ENCODE measurements around the gene AMBRA1.

DNA sequence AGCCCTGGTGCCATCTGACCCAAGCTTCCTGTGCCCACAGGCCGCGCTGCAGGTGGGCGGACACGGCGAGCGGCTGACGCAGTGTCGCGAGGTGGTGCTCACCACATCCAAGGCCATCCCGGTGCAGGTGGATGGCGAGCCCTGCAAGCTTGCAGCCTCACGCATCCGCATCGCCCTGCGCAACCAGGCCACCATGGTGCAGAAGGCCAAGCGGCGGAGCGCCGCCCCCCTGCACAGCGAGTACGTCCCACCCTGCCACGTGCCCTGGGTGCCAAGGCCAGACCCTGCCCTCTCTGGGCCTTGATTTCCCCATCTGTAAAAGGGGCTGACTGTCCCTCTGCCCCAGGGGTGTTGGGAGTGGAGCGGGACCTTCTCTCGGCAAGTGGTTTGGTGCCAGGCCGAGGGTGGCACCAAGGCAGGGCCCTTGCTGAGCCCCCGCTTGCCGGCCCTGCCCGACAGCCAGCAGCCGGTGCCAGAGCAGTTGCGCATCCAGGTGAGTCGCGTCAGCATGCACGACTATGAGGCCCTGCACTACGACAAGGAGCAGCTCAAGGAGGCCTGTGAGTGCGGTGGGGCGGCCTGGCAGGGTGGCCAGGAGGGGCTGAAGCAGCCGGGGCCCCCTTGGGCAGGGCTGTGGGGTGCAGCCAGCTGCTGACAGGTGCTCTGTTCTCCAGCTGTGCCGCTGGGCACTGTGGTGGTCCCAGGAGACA, 218.3 kb downstream of the AMBRA1 start:
- TF ChIP-seq, protein P1, sequence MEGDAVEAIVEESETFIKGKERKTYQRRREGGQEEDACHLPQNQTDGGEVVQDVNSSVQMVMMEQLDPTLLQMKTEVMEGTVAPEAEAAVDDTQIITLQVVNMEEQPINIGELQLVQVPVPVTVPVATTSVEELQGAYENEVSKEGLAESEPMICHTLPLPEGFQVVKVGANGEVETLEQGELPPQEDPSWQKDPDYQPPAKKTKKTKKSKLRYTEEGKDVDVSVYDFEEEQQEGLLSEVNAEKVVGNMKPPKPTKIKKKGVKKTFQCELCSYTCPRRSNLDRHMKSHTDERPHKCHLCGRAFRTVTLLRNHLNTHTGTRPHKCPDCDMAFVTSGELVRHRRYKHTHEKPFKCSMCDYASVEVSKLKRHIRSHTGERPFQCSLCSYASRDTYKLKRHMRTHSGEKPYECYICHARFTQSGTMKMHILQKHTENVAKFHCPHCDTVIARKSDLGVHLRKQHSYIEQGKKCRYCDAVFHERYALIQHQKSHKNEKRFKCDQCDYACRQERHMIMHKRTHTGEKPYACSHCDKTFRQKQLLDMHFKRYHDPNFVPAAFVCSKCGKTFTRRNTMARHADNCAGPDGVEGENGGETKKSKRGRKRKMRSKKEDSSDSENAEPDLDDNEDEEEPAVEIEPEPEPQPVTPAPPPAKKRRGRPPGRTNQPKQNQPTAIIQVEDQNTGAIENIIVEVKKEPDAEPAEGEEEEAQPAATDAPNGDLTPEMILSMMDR (IDR thresholded peaks at IDR 0.05), result no peak
- TF ChIP-seq EP300 (IDR thresholded peaks at IDR 0.05) (no peak), POLR2AphosphoS5 (IDR thresholded peaks at IDR 0.05) (no peak), POLR2A (IDR thresholded peaks at IDR 0.05) (no peak)

Data from upper lobe of left lung (tissue), 4 donors.